GM12878 (cell line): ENCODE data around the gene MPPED1. TPM values are rescaled to one million over a fixed set of nuclear protein-coding genes. Genes with fewer than 3 reads are reported as not detected.

Source experiments
- ATAC-seq: fragments of 200-7000 bp; cut with Tn5 transposase; 3 replicates; pipeline ENCODE4 v1.9.1; 2020; ENCODE audit warnings: mild to moderate bottlenecking, moderate library complexity
- BruUV-seq: library from RNA; stranded (reverse); fragments of 400-500 nt; replicated peaks from 2 replicates; lab custom pipeline; 2021; lab: Mats Ljungman, UMichigan
- CTCF ChIA-PET: fragments of 300-600 bp; sonication (Branson Sonifier 250); formaldehyde crosslinking; extraction: SDS; loops from one replicate; lab custom pipeline; 2021; ENCODE audit warnings: inconsistent platforms; lab: Yijun Ruan, JAX
- POLR2A ChIA-PET: fragments of 350-600 bp; formaldehyde crosslinking; extraction: SDS; loops from one replicate; lab custom pipeline; 2021; ENCODE audit warnings: inconsistent platforms; lab: Charles Lee
- RAD21 ChIA-PET: fragments of 300-600 bp; sonication (Branson Sonifier 250); formaldehyde crosslinking; loops from one replicate; lab custom pipeline; 2023; ENCODE audit warnings: antibody characterized with exemption; ENCODE audit not compliant: unreplicated experiment; lab: Charles Lee
- SMC1A ChIA-PET: fragments of 300-600 bp; sonication (Branson Sonifier 250); formaldehyde crosslinking; loops from one replicate; lab custom pipeline; 2023; ENCODE audit not compliant: unreplicated experiment, uncharacterized antibody; lab: Charles Lee
- DNase-seq: peaks from one replicate; pipeline ENCODE4 v3.0.0-alpha.2; 2011; ENCODE audit warnings: low read depth, low spot score
- FAIRE-seq: peaks from 3 replicates; lab custom pipeline; 2011; peaks lifted over from hg19 to GRCh38; lab: Jason Lieb, UNC
- H2AFZ ChIP-seq: 2 replicates; pipeline ENCODE4 v1.6.0; 2011; ENCODE audit warnings: low read depth, low read length, control low read depth; ENCODE audit not compliant: control insufficient read depth
- H3K27ac ChIP-seq: 2 replicates; pipeline ENCODE4 v1.5.1; 2011; ENCODE audit warnings: control low read depth; ENCODE audit not compliant: control insufficient read depth, insufficient read depth
- H3K27me3 ChIP-seq, 2 experiments: replicated peaks in 1 of 2; 2 replicates each; pipeline versions ENCODE4 v1.6.0 to v1.6.1; 2011; ENCODE audit warnings: low read length in 1 of 2; ENCODE audit not compliant: control insufficient read depth in 2 of 2, insufficient read depth in 2 of 2
- H3K36me3 ChIP-seq, 2 experiments: 2 replicates each; pipeline ENCODE4 v1.5.1; 2011; ENCODE audit warnings: low read length in 1 of 2; ENCODE audit not compliant: control insufficient read depth in 2 of 2, insufficient read depth in 2 of 2
- H3K4me1 ChIP-seq: 2 replicates; pipeline ENCODE4 v1.6.1; 2011; ENCODE audit warnings: mild to moderate bottlenecking, low read length, moderate library complexity, mixed read lengths; ENCODE audit not compliant: control insufficient read depth, insufficient read depth
- H3K4me2 ChIP-seq: 2 replicates; pipeline ENCODE4 v1.6.0; 2011; ENCODE audit warnings: control low read depth; ENCODE audit not compliant: control insufficient read depth, insufficient read depth
- H3K4me3 ChIP-seq: fragments of 200-600 bp; sonication (generic); 2 replicates; pipeline ENCODE4 v1.5.1; 2016
- H3K79me2 ChIP-seq: 2 replicates; pipeline ENCODE4 v1.6.0; 2011; ENCODE audit warnings: low read length; ENCODE audit not compliant: control insufficient read depth, insufficient read depth
- H3K9ac ChIP-seq: 2 replicates; pipeline ENCODE4 v1.8.0; 2011; ENCODE audit warnings: low read length, control low read depth, mixed read lengths; ENCODE audit not compliant: control insufficient read depth, insufficient read depth
- H3K9me3 ChIP-seq: replicated peaks from 3 replicates; pipeline ENCODE4 v1.5.1; 2011; ENCODE audit warnings: mild to moderate bottlenecking, low read length; ENCODE audit not compliant: control insufficient read depth, insufficient read depth
- H4K20me1 ChIP-seq: 2 replicates; pipeline ENCODE4 v1.6.0; 2011; ENCODE audit not compliant: control insufficient read depth, insufficient read depth
- ATF3 ChIP-seq: IDR thresholded peaks from 2 replicates; pipeline ENCODE4 v1.6.1; 2011; ENCODE audit warnings: low read depth, mild to moderate bottlenecking, low read length, moderate library complexity, borderline replicate concordance; ENCODE audit errors: extremely low read depth
- BCLAF1 ChIP-seq: fragments of 450-650 bp; IDR thresholded peaks from 2 replicates; pipeline ENCODE4 v1.6.1; 2017; ENCODE audit warnings: antibody characterized with exemption, mild to moderate bottlenecking, moderate library complexity
- CBFB ChIP-seq: IDR thresholded peaks from 2 replicates; pipeline ENCODE4 v1.6.1; 2016; ENCODE audit warnings: antibody characterized with exemption, low read depth
- CBX5 ChIP-seq: sonication (generic); IDR thresholded peaks from 2 replicates; pipeline ENCODE4 v1.6.1; 2016; ENCODE audit warnings: low read depth, moderate library complexity, mild to moderate bottlenecking, inconsistent platforms
- CHD2 ChIP-seq: IDR thresholded peaks from 2 replicates; pipeline ENCODE4 v1.6.1; 2011; ENCODE audit warnings: low read depth, low read length, improper control_type of control experiment, borderline replicate concordance
- HSF1 ChIP-seq: fragments of 150-350 bp; IDR thresholded peaks from 2 replicates; pipeline ENCODE4 v1.6.1; 2014; ENCODE audit warnings: mild to moderate bottlenecking, low read depth, low read length
- KDM1A ChIP-seq: fragments of 200-600 bp; sonication (generic); IDR thresholded peaks from 2 replicates; pipeline ENCODE4 v1.6.1; 2016; ENCODE audit warnings: borderline replicate concordance
- NBN ChIP-seq: fragments of 450-650 bp; IDR thresholded peaks from 2 replicates; pipeline ENCODE4 v1.6.1; 2016
- NFYB ChIP-seq: IDR thresholded peaks from 2 replicates; pipeline ENCODE4 v1.6.1; 2011; ENCODE audit warnings: low read depth, mild to moderate bottlenecking, low read length, improper control_type of control experiment, moderate library complexity; ENCODE audit not compliant: insufficient read depth
- NR2C1 ChIP-seq: fragments of 450-650 bp; IDR thresholded peaks from 2 replicates; pipeline ENCODE4 v1.6.1; 2017; ENCODE audit warnings: antibody characterized with exemption, mild to moderate bottlenecking, moderate library complexity
- TCF12 ChIP-seq: IDR thresholded peaks from 2 replicates; pipeline ENCODE4 v1.6.1; 2011; ENCODE audit warnings: low read depth, mild to moderate bottlenecking, low read length
- TCF3 ChIP-seq: IDR thresholded peaks from 2 replicates; pipeline ENCODE4 v1.6.1; 2012; ENCODE audit warnings: low read depth, mild to moderate bottlenecking, low read length, borderline replicate concordance; ENCODE audit not compliant: insufficient read depth
- ZBTB11 ChIP-seq: fragments of 450-650 bp; formaldehyde crosslinking; IDR thresholded peaks from 2 replicates; pipeline ENCODE4 v1.5.0; 2022; ENCODE audit warnings: mild to moderate bottlenecking, missing genetic modification characterization
- WGBS: methylation state at CpG from one replicate; pipeline ENCODE4 v1.1.6; 2016; ENCODE audit warnings: low lambda C conversion rate; ENCODE audit not compliant: insufficient replicate concordance, insufficient coverage; ENCODE audit errors: missing lambda C conversion rate; 5-methylcytosine and 5-hydroxymethylcytosine counted together
- in situ Hi-C: fragments of 300-500 bp; cut with MboI; formaldehyde crosslinking; loops from 9 replicates; pipeline ENCODE4 v1.14.3; 2018; ENCODE audit warnings: mixed read lengths
- intact Hi-C: fragments of 100-400 bp; cut with micrococcal nuclease; formaldehyde crosslinking; loops from one replicate; pipeline ENCODE4 v1.14.2; 2022; ENCODE audit not compliant: unreplicated experiment
- polyA plus RNA-seq, 11 experiments: library from polyadenylated mRNA; depleted of rRNA in 4 of 11; unstranded in 6 of 11; stranded (reverse) in 5 of 11; fragments of >200 nt; fragmentation: Nextera tagmentation in 4 of 11; fragmentation: Illumina TruSeq in 1 of 11; extraction: Ambion mirVana in 4 of 11; extraction: Trizol in 1 of 11; gene quantifications; 1 replicate in 1 of 11; 2 replicates in 10 of 11; pipeline versions ENCODE4 v1.2.1 to v1.2.3, GENCODE V29; 2011 to 2016; ENCODE audit warnings: inconsistent platforms in 2 of 11, missing spikeins in 2 of 11, low read depth in 1 of 11
- total RNA-seq, 4 experiments: library from RNA; depleted of rRNA in 3 of 4; stranded (reverse); fragments of >200 nt in 3 of 4; fragmentation: Illumina TruSeq in 1 of 4; extraction: Trizol in 1 of 4; gene quantifications; 2 replicates each; pipeline versions ENCODE4 v1.2.1 to v1.2.3, GENCODE V29; 2013 to 2021

The MPPED1 gene
- total and polyA plus RNA-seq, 10 of the 15 experiments (the other 5 are each of a cell fraction or from before 2014, with no cell fraction given): 0.11 TPM; not detected in 9

GRCh38 chr22:43504666-43505261, 93.0 kb downstream of the MPPED1 start:
- FAIRE-seq (no peak), DNase-seq (no peak), ATAC-seq (no peak)
- no peak overlapping the region for H3K4me2 ChIP-seq
- POLR2A ChIA-PET: no interaction called here
- SMC1A ChIA-PET: no interaction called here
- in situ Hi-C loops: no loop called here
- no peaks in the 10 kb centered on the region for H3K9me3 ChIP-seq
- no peaks in the 10 kb centered on the region for H3K79me2 ChIP-seq
- no peaks in the 10 kb centered on the region; a peak in 1 of 4 replicates for H3K27me3 ChIP-seq
- no peak overlapping the region for H3K27ac ChIP-seq
- no peaks in the 10 kb centered on the region for H3K36me3 ChIP-seq
- no peak for TF ChIP-seq NR2C1
- TF ChIP-seq HSF1: no peak
- no peak for TF ChIP-seq CBFB
- no peak for TF ChIP-seq NBN
- no peak for TF ChIP-seq TCF3
- no peak for TF ChIP-seq CBX5
- TF ChIP-seq BCLAF1: no peak
- TF ChIP-seq TCF12: no peak
- no peak for TF ChIP-seq KDM1A
- TF ChIP-seq NFYB: no peak
- no peak for TF ChIP-seq ATF3
- TF ChIP-seq ZBTB11: no peak
- no peak for TF ChIP-seq CHD2
- H3K9ac ChIP-seq: no peak overlapping the region
- intact Hi-C loops: no loop called here
- CTCF ChIA-PET: no interaction called here
- WGBS: 66% methylated on average over 7 of the region's 7 CpGs
- no peak overlapping the region for H2AFZ ChIP-seq
- no peak overlapping the region for H3K4me3 ChIP-seq
- RAD21 ChIA-PET: no interaction called here
- H3K4me1 ChIP-seq: no peaks in the 10 kb centered on the region
- BruUV-seq: no TSS peak
- no peaks in the 10 kb centered on the region for H4K20me1 ChIP-seq
